Left colon (tissue), 2 donors: Measurements from ENCODE around the gene KDR. TPM values are rescaled to one million over a fixed set of nuclear protein-coding genes. Genes with fewer than 3 reads are reported as not detected.

Experiments used
- ATAC-seq: fragments of 200-7000 bp; cut with Tn5 transposase; one replicate; pipeline ENCODE4 v1.9.1; 2020; ENCODE audit warnings: mild to moderate bottlenecking, moderate library complexity
- DNase-seq, 2 donors: peaks; one replicate each; pipeline ENCODE4 v3.0.0-alpha.2; 2020
- intact Hi-C, 2 donors: fragments of 100-400 bp; cut with DNase I in 1 of 2; cut with micrococcal nuclease in 1 of 2; formaldehyde crosslinking; loops; one replicate each; pipeline versions ENCODE4 v1.11.2 to v1.14.0; 2022; cut with DNase I, micrococcal nuclease
- total RNA-seq, 2 donors: library from RNA; stranded (reverse); fragmentation: NEBNext Ultra II Directional; extraction: Animal tissue kit (Norgen Biotek cat#: 25700); gene quantifications; one replicate each; pipeline ENCODE4 v1.2.1, GENCODE V29; 2021
- donor health status: DM: no; HTN: no; CAD: no.
- donor health status: DM: yes; HTN: yes; CAD: no.

KDR gene
- total RNA-seq, 2 donors from 2014 or later: 4.8 to 5.2 TPM

- DNase-seq: no peak
- intact Hi-C loops: no loop called here
- ATAC-seq: no peak
Observed at GRCh38 chr4:55038176-55038890, 87.1 kb downstream of the KDR start.

- intact Hi-C loops: no loop called here
- ATAC-seq (no peak), DNase-seq (no peak)
Observed at GRCh38 chr4:55037728-55038127, 87.7 kb downstream of the KDR start.

- no peak for DNase-seq
- no peak for ATAC-seq
- intact Hi-C loops: no loop called here
Observed at GRCh38 chr4:55036405-55036804, 89.0 kb downstream of the KDR start.

- ATAC-seq: no peak
- DNase-seq: no peak
- intact Hi-C loops: no loop called here
Observed at GRCh38 chr4:55035892-55036291, 89.5 kb downstream of the KDR start.

GRCh38 chr4:55033296-55033695 is 92.1 kb downstream of the KDR start:
- DNase-seq: no peak
- no peak for ATAC-seq
- intact Hi-C loops: no loop called here

GRCh38 chr4:55032788-55033187 is 92.6 kb downstream of the KDR start:
- DNase-seq (no peak), ATAC-seq (no peak)
- intact Hi-C loops: no loop called here

GRCh38 chr4:55032179-55032578 is 93.2 kb downstream of the KDR start:
- no peak for ATAC-seq
- intact Hi-C loops: no loop called here
- no peak for DNase-seq

- DNase-seq (no peak), ATAC-seq (no peak)
- intact Hi-C loops: no loop called here
Observed at GRCh38 chr4:55031158-55031557, 94.2 kb downstream of the KDR start.

- no peak for DNase-seq
- intact Hi-C loops: no loop called here
- no peak for ATAC-seq
Observed at GRCh38 chr4:55030589-55030988, 94.8 kb downstream of the KDR start.

- ATAC-seq (no peak), DNase-seq (no peak)
- intact Hi-C loops: no loop called here
Observed at GRCh38 chr4:55029821-55030503, 95.4 kb downstream of the KDR start.

GRCh38 chr4:55029321-55029720 is 96.1 kb downstream of the KDR start:
- ATAC-seq (no peak), DNase-seq (no peak)
- intact Hi-C loops: no loop called here

Other genes with a start within 250 kb of the KDR start
- 10 to 100 TPM; 14.1 to 16.2 TPM for gene SRD5A3, start 220.6 kb upstream of the KDR start, total RNA-seq